H1 (cell line): Measurements from ENCODE around the gene MEF2D. TPM values are rescaled to one million over a fixed set of nuclear protein-coding genes. Genes with fewer than 3 reads are reported as not detected.

Source experiments
- EP300 ChIP-seq, 2 experiments: IDR thresholded peaks; 1 replicate in 1 of 2; 2 replicates in 1 of 2; pipeline ENCODE4 v1.6.1; 2011 to 2012; ENCODE audit warnings: low read depth in 2 of 2, low read length in 2 of 2, mild to moderate bottlenecking in 2 of 2, borderline replicate concordance in 1 of 2, inconsistent platforms in 1 of 2, moderate library complexity in 1 of 2
- SIX5 ChIP-seq: IDR thresholded peaks from 2 replicates; pipeline ENCODE4 v1.6.1; 2011; ENCODE audit warnings: mild to moderate bottlenecking, low read depth, low read length
- polyA plus RNA-seq, 7 experiments: library from polyadenylated mRNA; depleted of rRNA in 3 of 7; stranded (reverse) in 5 of 7; unstranded in 2 of 7; fragments of >200 nt in 5 of 7; fragments of 200-250 nt in 2 of 7; gene quantifications; 1 replicate in 5 of 7; 2 replicates in 1 of 7; 4 replicates in 1 of 7; pipeline versions ENCODE4 v1.2.1 to v1.2.3, GENCODE V29; 2011 to 2013; ENCODE audit warnings: missing spikeins in 2 of 7, mixed read lengths in 2 of 7
- total RNA-seq: library from RNA; stranded (reverse); fragmentation: NEBNext Ultra II Directional; extraction: Animal tissue kit (Norgen Biotek cat#: 25700); gene quantifications from 2 replicates; pipeline ENCODE4 v1.2.1, GENCODE V29; 2021

MEF2D gene
- total and polyA plus RNA-seq, 2 of the 8 experiments (the other 6 are each of a cell fraction or from before 2014, with no cell fraction given): 17.3 to 20.3 TPM

DNA sequence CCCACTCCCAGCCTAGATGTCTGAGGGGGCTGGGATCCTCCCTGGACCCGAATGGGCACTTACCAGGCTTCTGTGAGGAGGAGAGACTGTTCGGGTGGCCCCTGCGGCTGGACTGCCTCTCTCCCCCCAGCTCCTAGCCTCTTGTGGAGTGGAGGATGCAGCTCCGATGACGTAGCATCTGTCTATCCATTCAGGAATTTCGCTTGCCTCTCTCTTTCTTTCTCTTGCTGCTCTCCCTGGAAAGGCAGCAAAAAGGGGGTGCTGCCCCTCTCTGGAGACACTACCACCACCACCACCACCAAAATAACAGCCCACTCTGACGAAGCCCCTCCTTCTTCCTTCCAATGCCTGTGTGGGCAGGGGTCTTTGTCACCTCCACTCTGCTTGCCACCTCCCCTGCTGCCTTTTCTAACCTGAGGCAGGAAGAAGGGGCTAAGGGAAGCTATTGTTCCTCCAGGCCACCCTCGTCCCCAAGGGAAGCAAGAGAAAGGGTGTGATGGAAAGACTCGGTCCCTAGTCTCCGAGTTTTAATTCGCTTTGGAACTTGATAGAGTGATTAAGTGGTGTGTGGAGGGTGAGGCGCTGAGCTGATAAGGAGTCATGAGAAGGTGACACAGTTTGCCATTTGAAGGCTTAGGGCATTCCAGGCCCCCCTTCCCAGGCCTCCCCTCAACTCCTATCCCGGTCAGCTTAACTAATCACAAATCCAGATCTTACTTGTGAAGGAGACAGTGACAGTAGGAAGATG lies 71.1 kb downstream of the MEF2D start (continued):
- no peak for TF ChIP-seq SIX5
- no peak for TF ChIP-seq EP300 (IDR thresholded peaks at IDR 0.05; ENCODE audit: borderline replicate concordance in 1 of 2, low read depth in 2 of 2, low read length in 2 of 2)
- TF ChIP-seq, all 59 proteins: peak for 2
